Brain microvascular endothelial cell (primary cell): ENCODE measurements around the gene PCSK2.

Source experiments
- DNase-seq: peaks from one replicate; pipeline ENCODE4 v3.0.0-alpha.2; 2020
- H3K27ac ChIP-seq: fragments of 250-450 bp; sonication (Bioruptor Pico); 2 replicates; pipeline ENCODE4 v1.5.1; 2020; ENCODE audit warnings: mild to moderate bottlenecking, moderate library complexity
- H3K27me3 ChIP-seq: fragments of 250-450 bp; sonication (Bioruptor Pico); replicated peaks from 2 replicates; pipeline ENCODE4 v1.5.1; 2020; ENCODE audit warnings: mild to moderate bottlenecking
- H3K36me3 ChIP-seq: fragments of 250-450 bp; sonication (Bioruptor Pico); replicated peaks from 2 replicates; pipeline ENCODE4 v1.5.1; 2020; ENCODE audit warnings: mild to moderate bottlenecking
- H3K4me3 ChIP-seq: 2 replicates; pipeline ENCODE4 v1.5.1; 2011; ENCODE audit warnings: low read depth, mild to moderate bottlenecking, control low read depth, low read length, moderate library complexity
- in situ Hi-C: cut with HindIII; loops from 2 replicates; pipeline ENCODE4 v1.10.0; 2017; ENCODE audit warnings: low sequenced_read_pairs, low pct_ligation_motif_present
- TF ChIP-seq, protein P1 (sequence below): IDR thresholded peaks from 2 replicates; pipeline ENCODE4 v1.5.1; 2011; ENCODE audit warnings: low read depth, mild to moderate bottlenecking, moderate library complexity, low read length, control low read depth, inconsistent platforms; ENCODE audit errors: missing control alignments

PCSK2 gene

DNA sequence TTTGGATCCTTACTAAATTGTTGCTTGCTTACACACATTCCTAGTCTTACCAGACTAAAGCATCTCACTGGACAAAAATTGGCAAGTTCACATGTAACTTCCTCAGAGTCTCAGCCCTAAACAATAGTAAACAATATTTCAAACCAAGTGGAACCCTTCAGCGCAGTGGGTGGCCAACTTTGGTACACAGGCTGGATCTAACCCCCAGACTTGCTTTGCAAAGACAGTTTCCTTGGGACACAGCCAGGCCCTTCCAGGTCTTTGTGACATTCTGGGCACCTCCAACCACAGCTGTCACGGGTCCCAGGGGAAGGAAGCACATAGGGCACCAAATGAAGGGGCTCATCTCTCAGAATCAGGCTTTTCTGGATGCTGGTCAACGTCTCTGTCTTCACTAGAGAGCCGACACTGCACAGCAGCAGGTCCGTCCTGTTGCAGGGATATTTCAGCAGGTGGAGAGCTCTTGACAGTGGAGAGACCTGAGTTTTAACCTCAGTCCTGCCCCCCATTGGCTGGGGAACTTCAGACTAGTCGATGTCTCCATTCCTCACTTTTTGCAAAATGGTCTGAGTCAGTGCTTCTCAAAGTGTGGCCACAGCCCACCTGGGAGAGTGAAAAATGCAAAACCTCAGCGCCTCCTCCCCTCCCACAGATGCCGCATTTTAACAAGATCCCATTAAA, 212.9 kb downstream of the PCSK2 start:
- Histone ChIP-seq H3K27me3 (no peaks in the 10 kb centered on the region), H3K36me3 (no peaks in the 10 kb centered on the region), H3K27ac (no peak overlapping the region), H3K4me3 (no peak overlapping the region)
- in situ Hi-C loops, result loop anchor here (10.0 kb wide), 1 partner anchor 635 kb away; no protein-coding TSS in a partner anchor
- TF ChIP-seq, protein P1, sequence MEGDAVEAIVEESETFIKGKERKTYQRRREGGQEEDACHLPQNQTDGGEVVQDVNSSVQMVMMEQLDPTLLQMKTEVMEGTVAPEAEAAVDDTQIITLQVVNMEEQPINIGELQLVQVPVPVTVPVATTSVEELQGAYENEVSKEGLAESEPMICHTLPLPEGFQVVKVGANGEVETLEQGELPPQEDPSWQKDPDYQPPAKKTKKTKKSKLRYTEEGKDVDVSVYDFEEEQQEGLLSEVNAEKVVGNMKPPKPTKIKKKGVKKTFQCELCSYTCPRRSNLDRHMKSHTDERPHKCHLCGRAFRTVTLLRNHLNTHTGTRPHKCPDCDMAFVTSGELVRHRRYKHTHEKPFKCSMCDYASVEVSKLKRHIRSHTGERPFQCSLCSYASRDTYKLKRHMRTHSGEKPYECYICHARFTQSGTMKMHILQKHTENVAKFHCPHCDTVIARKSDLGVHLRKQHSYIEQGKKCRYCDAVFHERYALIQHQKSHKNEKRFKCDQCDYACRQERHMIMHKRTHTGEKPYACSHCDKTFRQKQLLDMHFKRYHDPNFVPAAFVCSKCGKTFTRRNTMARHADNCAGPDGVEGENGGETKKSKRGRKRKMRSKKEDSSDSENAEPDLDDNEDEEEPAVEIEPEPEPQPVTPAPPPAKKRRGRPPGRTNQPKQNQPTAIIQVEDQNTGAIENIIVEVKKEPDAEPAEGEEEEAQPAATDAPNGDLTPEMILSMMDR, result no peak
- no peak for DNase-seq

DNA sequence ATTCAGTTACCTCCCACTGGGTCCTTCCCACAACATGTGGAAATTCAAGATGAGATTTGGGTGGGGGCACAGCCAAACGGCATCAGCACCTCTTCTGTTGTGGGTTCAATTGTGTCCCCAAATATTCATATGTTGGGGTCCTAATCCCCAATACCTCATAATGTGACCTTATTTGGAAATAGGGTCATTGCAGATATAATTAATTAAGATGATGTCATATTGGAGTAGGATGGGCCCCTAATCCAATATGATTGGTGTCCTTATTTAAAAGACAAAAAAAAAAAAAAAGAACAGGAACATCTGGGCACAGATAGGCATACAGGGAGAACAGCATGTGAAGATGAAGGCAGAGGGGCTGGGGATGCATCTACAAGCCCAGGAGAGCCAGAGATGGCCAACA, 214.9 kb downstream of the PCSK2 start:
- in situ Hi-C loops, result no loop called here
- no peak for DNase-seq

DNA sequence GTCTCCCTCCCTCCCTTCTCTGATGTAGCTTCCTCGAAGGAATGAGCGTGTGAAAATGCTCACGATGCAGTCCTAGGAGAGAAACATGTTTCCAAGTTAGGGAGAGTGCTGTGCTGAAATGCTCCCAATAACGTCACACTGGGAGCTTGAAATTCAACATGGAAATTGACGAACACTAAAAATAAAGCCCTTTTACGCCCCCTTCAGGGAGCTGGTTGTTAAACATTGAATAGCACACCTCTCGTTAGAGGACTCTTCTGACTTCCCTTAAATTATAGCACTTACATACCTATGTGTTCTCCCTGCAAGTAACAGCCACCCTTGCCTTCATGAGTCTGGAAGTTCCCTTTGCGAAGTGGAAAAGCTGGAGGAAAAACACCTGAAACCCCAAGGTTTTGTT, 215.7 kb downstream of the PCSK2 start:
- in situ Hi-C loops, result no loop called here
- TF ChIP-seq, protein P1, result peak; percentile 6
- no peak for DNase-seq
- Histone ChIP-seq H3K27me3 (no peaks in the 10 kb centered on the region), H3K27ac (no peak overlapping the region), H3K4me3 (no peak overlapping the region), H3K36me3 (no peaks in the 10 kb centered on the region)

More for the DNA sequence above, 214.9 kb downstream of the PCSK2 start:
- TF ChIP-seq, protein P1, result no peak
- Histone ChIP-seq H3K36me3 (no peaks in the 10 kb centered on the region), H3K27me3 (no peaks in the 10 kb centered on the region), H3K4me3 (no peak overlapping the region), H3K27ac (no peak overlapping the region)

DNA sequence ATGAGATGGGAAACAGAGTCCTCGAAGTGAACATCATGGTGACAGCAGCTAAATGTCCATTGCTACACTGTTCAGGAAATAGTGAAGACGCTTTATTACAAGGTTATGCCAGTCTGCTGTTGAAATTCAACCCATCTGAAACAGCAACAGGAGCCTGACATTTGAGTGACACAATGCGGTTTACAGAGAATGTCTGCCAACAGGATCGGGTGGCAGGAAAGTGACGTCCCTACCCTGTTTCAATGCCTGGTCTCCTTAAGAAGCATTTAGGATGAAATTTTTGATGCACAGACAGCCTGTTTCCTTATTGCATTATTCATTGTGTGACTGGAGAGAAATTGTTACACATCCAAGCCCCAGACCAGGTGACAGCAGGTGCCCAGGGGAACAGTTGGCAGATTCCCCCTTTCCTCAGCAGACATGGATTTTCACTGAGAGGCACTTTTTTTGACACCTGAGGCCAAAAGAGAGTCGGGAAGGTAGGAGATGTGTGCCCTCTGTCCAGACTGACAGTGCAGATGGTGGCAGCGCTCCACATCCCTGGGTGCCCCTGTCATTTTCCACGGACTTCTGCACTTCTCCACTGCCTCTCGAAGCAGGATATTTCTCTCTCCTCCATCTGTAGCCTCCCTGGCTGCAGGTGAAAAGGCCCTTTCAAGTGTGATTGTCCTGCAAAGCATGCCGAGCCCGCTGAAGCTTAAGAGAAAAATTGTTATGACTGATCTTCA, 216.5 kb downstream of the PCSK2 start:
- H3K27me3 ChIP-seq, result no peaks in the 10 kb centered on the region
- no peak overlapping the region for H3K27ac ChIP-seq
- H3K36me3 ChIP-seq, result no peaks in the 10 kb centered on the region
- TF ChIP-seq, protein P1, result no peak
- in situ Hi-C loops, result no loop called here
- H3K4me3 ChIP-seq, result no peak overlapping the region
- DNase-seq, result no peak

DNA sequence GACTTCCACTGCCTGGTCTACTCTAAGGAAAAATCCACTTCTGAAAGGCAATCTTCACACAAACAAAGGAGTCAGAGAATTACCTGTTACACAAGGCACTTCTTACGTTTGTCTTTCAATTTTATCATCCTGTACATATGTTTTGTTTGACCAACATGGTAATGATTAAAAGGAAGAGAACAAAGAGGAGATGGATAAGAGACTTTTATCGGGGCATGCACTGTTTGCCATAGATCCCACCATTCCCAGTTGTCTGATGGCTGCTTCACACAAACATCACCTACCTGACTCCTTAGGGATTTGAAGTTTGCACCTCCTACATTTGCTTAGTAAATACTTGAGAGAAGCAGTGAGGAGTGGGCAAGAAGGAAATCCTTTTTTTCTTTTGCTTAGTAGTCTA, 217.3 kb downstream of the PCSK2 start:
- no peak for DNase-seq
- no peak overlapping the region for H3K4me3 ChIP-seq
- no peak overlapping the region for H3K27ac ChIP-seq
- TF ChIP-seq, protein P1, result no peak
- no peaks in the 10 kb centered on the region for H3K27me3 ChIP-seq
- in situ Hi-C loops, result no loop called here
- no peaks in the 10 kb centered on the region for H3K36me3 ChIP-seq

DNA sequence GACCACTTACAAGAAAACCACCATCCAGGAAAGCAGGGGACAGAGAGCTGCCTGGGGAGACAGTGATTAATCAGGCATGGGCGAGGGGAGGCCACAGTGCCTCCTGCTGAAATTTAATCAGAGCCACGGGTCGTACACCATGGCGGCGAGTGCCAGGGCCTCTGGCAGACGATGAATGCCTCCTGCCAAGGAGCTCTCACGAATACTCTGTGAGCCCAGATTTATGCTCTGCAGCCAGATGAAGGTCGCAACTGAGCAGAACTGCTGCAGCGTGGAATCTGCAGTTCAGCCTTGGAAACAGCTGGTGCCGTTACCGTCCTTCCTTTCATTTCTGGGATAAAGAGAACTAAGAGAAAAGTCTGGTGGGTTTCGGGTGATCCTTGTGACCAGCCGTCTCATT, 218.7 kb downstream of the PCSK2 start:
- Histone ChIP-seq H3K27ac (no peak overlapping the region), H3K4me3 (no peak overlapping the region), H3K36me3 (no peaks in the 10 kb centered on the region), H3K27me3 (no peaks in the 10 kb centered on the region)
- TF ChIP-seq, protein P1, result no peak
- DNase-seq, result no peak
- in situ Hi-C loops, result no loop called here
